H9 (cell line): ENCODE measurements around the gene GJB6. TPM values are rescaled to one million over a fixed set of nuclear protein-coding genes. Genes with fewer than 3 reads are reported as not detected.

Experiments
- DNase-seq: peaks from one replicate; pipeline ENCODE4 v3.0.0-alpha.2; 2017
- H2AFZ ChIP-seq: one replicate; pipeline ENCODE4 v1.6.1; 2013; ENCODE audit warnings: mild to moderate bottlenecking, low read length, control low read depth, moderate library complexity
- H2AK5ac ChIP-seq: 2 replicates; pipeline ENCODE4 v1.6.1; 2013; ENCODE audit warnings: low read length, control low read depth, mixed read lengths; ENCODE audit not compliant: insufficient read length
- H2BK120ac ChIP-seq: one replicate; pipeline ENCODE4 v1.6.1; 2013; ENCODE audit warnings: low read depth, mild to moderate bottlenecking, low read length, control low read depth, inconsistent platforms; ENCODE audit not compliant: poor library complexity, severe bottlenecking
- H2BK12ac ChIP-seq: 2 replicates; pipeline ENCODE4 v1.6.1; 2013; ENCODE audit warnings: low read length, control low read depth, mixed read lengths, low read depth; ENCODE audit not compliant: insufficient read length
- H2BK15ac ChIP-seq: 2 replicates; pipeline ENCODE4 v1.6.1; 2013; ENCODE audit warnings: low read depth, low read length, control low read depth
- H2BK20ac ChIP-seq: one replicate; pipeline ENCODE4 v1.6.1; 2013; ENCODE audit warnings: low read depth, mild to moderate bottlenecking, low read length, control low read depth, inconsistent platforms; ENCODE audit not compliant: poor library complexity, severe bottlenecking
- H2BK5ac ChIP-seq: 2 replicates; pipeline ENCODE4 v1.6.1; 2013; ENCODE audit warnings: low read length, control low read depth, mixed read lengths; ENCODE audit not compliant: insufficient read length
- H3K14ac ChIP-seq: 2 replicates; pipeline ENCODE4 v1.6.1; 2013; ENCODE audit warnings: low read length, control low read depth; ENCODE audit not compliant: insufficient read depth
- H3K18ac ChIP-seq: 2 replicates; pipeline ENCODE4 v1.6.1; 2013; ENCODE audit warnings: low read depth, mild to moderate bottlenecking, mixed read lengths, low read length, control low read depth; ENCODE audit not compliant: insufficient read length
- H3K23ac ChIP-seq: 2 replicates; pipeline ENCODE4 v1.6.1; 2013; ENCODE audit warnings: low read length, control low read depth, mixed read lengths, low read depth; ENCODE audit not compliant: insufficient read length
- H3K23me2 ChIP-seq: 2 replicates; pipeline ENCODE4 v1.6.1; 2013; ENCODE audit warnings: low read depth, mild to moderate bottlenecking, mixed read lengths, low read length, control low read depth; ENCODE audit not compliant: insufficient read length, poor library complexity, severe bottlenecking
- H3K27ac ChIP-seq: 2 replicates; pipeline ENCODE4 v1.5.1; 2013; ENCODE audit warnings: low read length, control low read depth, mixed read lengths, low read depth; ENCODE audit not compliant: insufficient read length
- H3K27me3 ChIP-seq: 2 replicates; pipeline ENCODE4 v1.6.1; 2013; ENCODE audit warnings: low read length, control low read depth, inconsistent platforms; ENCODE audit not compliant: insufficient read depth
- H3K4ac ChIP-seq: 2 replicates; pipeline ENCODE4 v1.6.1; 2013; ENCODE audit warnings: low read depth, mild to moderate bottlenecking, control low read depth, inconsistent platforms, low read length, moderate library complexity
- H3K4me1 ChIP-seq: 2 replicates; pipeline ENCODE4 v1.6.1; 2013; ENCODE audit warnings: low read length, control low read depth, inconsistent platforms; ENCODE audit not compliant: insufficient read depth
- H3K4me2 ChIP-seq: 2 replicates; pipeline ENCODE4 v1.6.1; 2013; ENCODE audit warnings: low read length, control low read depth, mixed read lengths; ENCODE audit not compliant: insufficient read length, insufficient read depth
- H3K56ac ChIP-seq: 2 replicates; pipeline ENCODE4 v1.6.1; 2013; ENCODE audit warnings: low read depth, mild to moderate bottlenecking, mixed read lengths, low read length, control low read depth; ENCODE audit not compliant: insufficient read length
- H3K79me1 ChIP-seq: 2 replicates; pipeline ENCODE4 v1.6.1; 2013; ENCODE audit warnings: low read depth, mild to moderate bottlenecking, moderate library complexity, low read length, control low read depth, inconsistent platforms; ENCODE audit not compliant: insufficient read depth, poor library complexity, severe bottlenecking
- H3K79me2 ChIP-seq: 2 replicates; pipeline ENCODE4 v1.6.1; 2013; ENCODE audit warnings: low read length, control low read depth, inconsistent platforms; ENCODE audit not compliant: insufficient read depth
- H3K9ac ChIP-seq: 2 replicates; pipeline ENCODE4 v1.6.1; 2013; ENCODE audit warnings: low read length, control low read depth, mixed read lengths; ENCODE audit not compliant: insufficient read length; ENCODE audit errors: extremely low read depth
- H3K9me3 ChIP-seq: one replicate; pipeline ENCODE4 v1.6.1; 2013; ENCODE audit warnings: low read depth, low read length, inconsistent platforms; ENCODE audit not compliant: control insufficient read depth
- H3T11ph ChIP-seq: one replicate; pipeline ENCODE4 v1.6.1; 2013; ENCODE audit warnings: mild to moderate bottlenecking, low read length, control low read depth, inconsistent platforms
- H4K20me1 ChIP-seq: one replicate; pipeline ENCODE4 v1.6.1; 2013; ENCODE audit not compliant: control insufficient read depth, insufficient read length, insufficient read depth
- H4K5ac ChIP-seq: 2 replicates; pipeline ENCODE4 v1.6.1; 2013; ENCODE audit warnings: low read depth, mild to moderate bottlenecking, mixed read lengths, low read length, control low read depth; ENCODE audit not compliant: insufficient read length
- H4K8ac ChIP-seq: replicated peaks from 2 replicates; pipeline ENCODE4 v1.6.1; 2013; ENCODE audit warnings: low read length, control low read depth, mixed read lengths, low read depth; ENCODE audit not compliant: insufficient read length
- H4K91ac ChIP-seq: 2 replicates; pipeline ENCODE4 v1.6.1; 2013; ENCODE audit warnings: low read depth, mild to moderate bottlenecking, moderate library complexity, mixed read lengths, low read length, control low read depth; ENCODE audit not compliant: insufficient read length
- H3K27ac Mint-ChIP-seq, 3 experiments: 2 replicates in 2 of 3; 3 replicates in 1 of 3; pipeline ENCODE4 v1.8.0; 2020 to 2021; ENCODE audit warnings: mixed read lengths in 3 of 3, mild to moderate bottlenecking in 1 of 3, moderate library complexity in 1 of 3
- H3K27me3 Mint-ChIP-seq: 2 replicates; pipeline ENCODE4 v1.8.0; 2021; ENCODE audit warnings: low read depth, mild to moderate bottlenecking, moderate library complexity, mixed read lengths
- H3K36me3 Mint-ChIP-seq, 3 experiments: 2 replicates in 2 of 3; 3 replicates in 1 of 3; pipeline ENCODE4 v1.8.0; 2020 to 2021; ENCODE audit warnings: low read depth in 3 of 3, mixed read lengths in 3 of 3; ENCODE audit not compliant: insufficient read depth in 1 of 3
- H3K4me1 Mint-ChIP-seq, 2 experiments: 2 replicates each; pipeline ENCODE4 v1.8.0; 2020; ENCODE audit warnings: mixed read lengths in 2 of 2
- H3K4me3 Mint-ChIP-seq, 2 experiments: 2 replicates in 1 of 2; 3 replicates in 1 of 2; pipeline ENCODE4 v1.8.0; 2020 to 2021; ENCODE audit warnings: mild to moderate bottlenecking in 2 of 2, mixed read lengths in 2 of 2, moderate library complexity in 1 of 2
- H3K9me3 Mint-ChIP-seq, 2 experiments: 2 replicates in 1 of 2; 3 replicates in 1 of 2; pipeline ENCODE4 v1.8.0; 2020; ENCODE audit warnings: mild to moderate bottlenecking in 2 of 2, mixed read lengths in 2 of 2, moderate library complexity in 1 of 2
- WGBS: extraction: QIAGEN DNeasy Blood & Tissue Kit; methylation state at CpG from one replicate; pipeline ENCODE4 v1.1.7; 2013; ENCODE audit warnings: missing lambda C conversion rate, low lambda C conversion rate, mixed read lengths; ENCODE audit not compliant: insufficient read length; ENCODE audit errors: extremely low coverage; 5-methylcytosine and 5-hydroxymethylcytosine counted together
- total RNA-seq: library from RNA; stranded (reverse); gene quantifications from 2 replicates; pipeline ENCODE4 v1.2.1, GENCODE V29; 2021
- TF ChIP-seq, protein P1 (sequence below): fragments of 200-600 bp; sonication (generic); conservative IDR thresholded peaks from 3 replicates; pipeline ENCODE4 v1.8.0; 2021; ENCODE audit warnings: antibody characterized with exemption, mild to moderate bottlenecking

GJB6 gene
- total RNA-seq, 1 experiment from 2014 or later = not detected

DNA sequence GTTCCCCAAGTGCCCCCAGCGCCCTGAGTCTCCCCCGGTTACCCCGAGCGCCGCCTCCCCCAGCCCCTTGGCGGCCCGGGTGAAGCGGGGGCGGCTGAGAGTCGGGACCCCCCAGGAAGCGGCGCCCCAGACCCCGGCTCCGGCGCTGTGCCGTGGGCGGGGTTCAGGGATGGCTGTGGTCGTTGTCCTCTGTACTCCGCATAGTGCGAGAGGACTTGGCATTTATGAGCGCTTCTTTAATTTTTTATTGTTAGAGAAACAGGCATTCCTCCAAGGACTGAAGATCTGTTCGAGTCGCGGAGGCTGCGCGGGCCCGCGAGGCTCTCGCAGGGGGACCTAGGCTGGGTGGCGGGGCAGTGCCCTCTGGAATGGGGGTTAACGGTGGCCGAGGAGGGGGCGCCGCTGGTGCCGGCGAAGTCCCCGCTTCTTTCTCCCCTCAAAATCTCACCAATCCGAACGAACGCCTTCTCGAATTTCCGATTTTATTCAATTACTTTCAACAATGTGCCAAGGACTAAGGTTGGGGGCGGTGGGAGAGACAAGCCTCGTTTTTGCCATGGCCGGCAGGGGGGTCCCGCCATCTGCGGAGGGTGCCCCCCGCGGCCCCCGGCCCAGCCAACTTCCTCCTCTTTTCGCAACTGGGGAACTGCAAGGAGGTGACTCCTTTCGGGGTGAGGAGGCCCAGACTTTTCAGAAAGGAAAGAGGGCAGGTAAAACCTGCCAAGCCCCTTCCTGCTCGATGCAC is 38.8 kb downstream of the GJB6 start:
- no peaks in the 10 kb centered on the region for H3K79me2 ChIP-seq

More for the DNA sequence above, 38.8 kb downstream of the GJB6 start:
- no peak overlapping the region for H3K9ac ChIP-seq
- H2AFZ ChIP-seq = no peak overlapping the region
- H4K8ac ChIP-seq = no peak overlapping the region
- no peak overlapping the region for H3K18ac ChIP-seq
- DNase-seq = no peak
- H3K56ac ChIP-seq = no peak overlapping the region
- H3K14ac ChIP-seq = no peak overlapping the region; the same call in 1 of the 2 replicates
- Mint-ChIP-seq H3K27ac (no peak overlapping the region), H3K4me1 (peaks cover 11 to 25% of the 10 kb centered on the region in 2 experiments), H3K4me3 (peak overlapping the region; percentile 50 to 77), H3K36me3 (no peaks in the 10 kb centered on the region), H3K27me3 (peaks cover 93% of the 10 kb centered on the region), H3K9me3 (0 out of 5 replicates have a peak, but pooled peaks cover 0 to 2% of the 10 kb centered on the region in 2 experiments)
- H4K20me1 ChIP-seq = peaks cover 2% of the 10 kb centered on the region
- no peak overlapping the region for H2BK12ac ChIP-seq
- H3K27ac ChIP-seq = no peak overlapping the region
- no peaks in the 10 kb centered on the region for H3K9me3 ChIP-seq
- H2BK120ac ChIP-seq = no peak overlapping the region
- H2BK15ac ChIP-seq = no peak overlapping the region
- WGBS = no CpG with 5 or more reads among the region's 53 CpGs
- no peak overlapping the region for H2BK20ac ChIP-seq
- H2BK5ac ChIP-seq = no peak overlapping the region
- no peaks in the 10 kb centered on the region for H3K79me1 ChIP-seq
- H3K23me2 ChIP-seq = peaks cover 18% of the 10 kb centered on the region
- no peak overlapping the region for H3K4ac ChIP-seq
- H4K5ac ChIP-seq = no peak overlapping the region
- no peak overlapping the region for H3K23ac ChIP-seq
- H2AK5ac ChIP-seq = no peak overlapping the region
- TF ChIP-seq, protein P1, sequence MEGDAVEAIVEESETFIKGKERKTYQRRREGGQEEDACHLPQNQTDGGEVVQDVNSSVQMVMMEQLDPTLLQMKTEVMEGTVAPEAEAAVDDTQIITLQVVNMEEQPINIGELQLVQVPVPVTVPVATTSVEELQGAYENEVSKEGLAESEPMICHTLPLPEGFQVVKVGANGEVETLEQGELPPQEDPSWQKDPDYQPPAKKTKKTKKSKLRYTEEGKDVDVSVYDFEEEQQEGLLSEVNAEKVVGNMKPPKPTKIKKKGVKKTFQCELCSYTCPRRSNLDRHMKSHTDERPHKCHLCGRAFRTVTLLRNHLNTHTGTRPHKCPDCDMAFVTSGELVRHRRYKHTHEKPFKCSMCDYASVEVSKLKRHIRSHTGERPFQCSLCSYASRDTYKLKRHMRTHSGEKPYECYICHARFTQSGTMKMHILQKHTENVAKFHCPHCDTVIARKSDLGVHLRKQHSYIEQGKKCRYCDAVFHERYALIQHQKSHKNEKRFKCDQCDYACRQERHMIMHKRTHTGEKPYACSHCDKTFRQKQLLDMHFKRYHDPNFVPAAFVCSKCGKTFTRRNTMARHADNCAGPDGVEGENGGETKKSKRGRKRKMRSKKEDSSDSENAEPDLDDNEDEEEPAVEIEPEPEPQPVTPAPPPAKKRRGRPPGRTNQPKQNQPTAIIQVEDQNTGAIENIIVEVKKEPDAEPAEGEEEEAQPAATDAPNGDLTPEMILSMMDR = no peak; the same call in 2 of the 3 replicates
- peaks cover 51% of the 10 kb centered on the region for H3K27me3 ChIP-seq
- no peak overlapping the region for H3T11ph ChIP-seq
- H3K4me1 ChIP-seq = no peaks in the 10 kb centered on the region
- no peak overlapping the region for H4K91ac ChIP-seq
- H3K4me2 ChIP-seq = peak overlapping the region; percentile 55
